Amniotic epithelial cell (primary cell): ENCODE measurements around the gene CTNNA2.

ENCODE experiments used
- DNase-seq: peaks from one replicate; pipeline ENCODE4 v3.0.0-alpha.2; 2010; ENCODE audit warnings: low read depth

Gene CTNNA2

DNA sequence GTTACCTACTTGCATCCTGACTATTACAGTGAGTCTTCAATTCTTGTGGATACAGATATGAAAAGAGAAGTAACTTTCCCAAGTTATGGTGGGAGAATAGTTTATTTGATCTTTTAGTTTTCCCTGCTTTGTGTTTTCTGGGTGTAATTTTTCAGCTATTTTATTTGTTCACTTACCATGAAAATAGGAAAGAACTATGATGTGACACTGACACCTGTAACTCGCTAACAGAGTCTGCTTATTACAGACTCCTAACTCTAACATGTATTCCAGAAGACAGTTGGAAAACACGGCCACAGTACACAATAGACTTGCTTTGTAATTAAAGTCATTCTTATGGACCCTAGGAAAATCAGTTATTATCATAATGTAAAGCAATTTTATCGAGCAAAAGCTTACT lies 468.5 kb downstream of the CTNNA2 start:
- DNase-seq = no peak

DNA sequence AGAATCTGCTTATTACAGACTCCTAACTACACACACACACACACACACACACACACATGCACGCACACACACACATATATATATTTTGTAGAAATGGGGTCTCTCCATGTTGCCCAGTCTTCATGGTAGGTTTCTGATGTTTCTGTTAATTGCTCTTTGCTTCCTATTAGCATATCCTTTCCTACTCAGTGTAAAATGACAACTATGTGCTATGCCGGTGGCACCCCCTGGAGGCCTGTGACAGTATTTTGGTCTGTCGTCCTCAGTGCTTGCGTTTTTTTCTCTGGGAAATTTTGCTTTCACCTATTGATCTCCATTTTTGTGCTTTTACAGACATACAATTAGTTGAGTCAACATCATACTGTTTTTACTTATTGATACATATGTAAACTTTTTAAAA lies 469.6 kb downstream of the CTNNA2 start:
- no peak for DNase-seq

DNA sequence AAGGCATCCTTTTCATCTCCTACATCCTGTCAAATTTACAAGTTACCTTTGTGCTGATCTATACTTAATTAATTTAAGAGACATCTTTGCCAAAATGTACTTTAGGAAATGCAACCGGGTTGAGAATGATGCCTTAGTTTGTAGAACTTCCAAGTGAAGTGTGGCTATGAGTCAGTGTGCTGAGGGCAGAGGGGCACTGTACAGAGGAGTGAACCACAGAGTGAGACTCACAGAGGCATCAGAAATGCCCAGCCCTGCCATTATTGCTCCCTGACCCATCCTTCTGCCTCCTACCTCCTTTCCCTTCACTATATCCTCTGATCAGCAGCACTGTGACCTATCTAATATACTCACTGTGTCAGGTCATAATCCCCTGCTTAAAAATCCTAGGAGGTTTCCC lies 471.6 kb downstream of the CTNNA2 start:
- no peak for DNase-seq

DNA sequence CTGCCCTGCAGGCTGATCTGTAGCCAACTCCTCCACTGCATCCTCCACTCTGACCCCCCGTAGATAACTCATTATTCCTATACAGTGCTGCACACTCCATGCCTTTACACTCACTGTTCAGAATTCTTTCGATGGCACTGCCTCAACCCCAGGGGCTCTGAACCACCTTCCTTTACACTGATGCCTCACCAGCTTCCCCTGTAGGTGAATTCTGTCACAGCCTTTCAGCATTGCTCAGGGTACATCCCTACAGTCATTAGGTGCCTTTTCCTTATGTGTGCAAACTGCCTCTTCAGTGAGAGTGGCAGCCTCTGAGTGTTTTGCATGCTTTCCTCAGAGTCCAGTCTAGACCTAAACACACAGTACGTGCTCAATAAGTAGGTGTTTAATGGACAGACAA lies 472.3 kb downstream of the CTNNA2 start:
- no peak for DNase-seq

DNA sequence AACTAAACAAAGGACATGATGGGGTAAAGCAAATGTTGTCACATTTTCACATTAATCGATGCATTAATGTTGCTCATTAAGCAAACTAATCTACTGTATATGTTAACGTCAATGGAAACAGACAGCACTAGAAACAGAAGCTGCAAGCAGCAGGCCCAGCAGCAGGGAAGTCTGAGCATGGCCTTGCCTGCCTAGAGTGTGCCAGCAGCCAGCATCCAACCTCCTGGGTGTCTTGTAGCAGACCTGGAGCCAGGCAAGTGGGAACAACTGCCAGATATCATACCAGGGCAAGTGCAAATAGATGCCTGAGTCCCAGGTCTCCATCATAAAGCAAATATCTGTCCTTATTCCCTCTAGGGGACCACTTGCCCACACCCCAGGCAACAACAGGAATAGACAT lies 472.7 kb downstream of the CTNNA2 start:
- no peak for DNase-seq

DNA sequence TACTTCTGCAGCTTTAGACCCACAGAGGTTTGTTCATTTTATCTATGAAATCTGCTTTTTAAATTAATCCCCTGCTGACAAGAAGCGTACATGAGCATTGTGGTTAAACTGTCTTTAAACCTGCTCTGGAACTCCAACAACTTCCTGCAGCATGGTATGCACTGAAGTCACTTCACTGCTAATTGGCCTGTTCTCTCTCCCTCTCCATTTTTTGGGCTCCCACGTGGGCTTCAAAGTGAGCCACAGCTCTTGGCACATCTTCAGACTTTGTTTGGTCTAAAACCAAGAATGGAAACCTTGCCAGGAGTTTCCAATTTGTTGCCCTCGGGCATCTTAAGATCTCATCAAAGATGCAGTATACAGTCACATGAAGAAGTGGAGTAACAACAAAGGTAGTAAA lies 480.3 kb downstream of the CTNNA2 start:
- peak; percentile 40 for DNase-seq

DNA sequence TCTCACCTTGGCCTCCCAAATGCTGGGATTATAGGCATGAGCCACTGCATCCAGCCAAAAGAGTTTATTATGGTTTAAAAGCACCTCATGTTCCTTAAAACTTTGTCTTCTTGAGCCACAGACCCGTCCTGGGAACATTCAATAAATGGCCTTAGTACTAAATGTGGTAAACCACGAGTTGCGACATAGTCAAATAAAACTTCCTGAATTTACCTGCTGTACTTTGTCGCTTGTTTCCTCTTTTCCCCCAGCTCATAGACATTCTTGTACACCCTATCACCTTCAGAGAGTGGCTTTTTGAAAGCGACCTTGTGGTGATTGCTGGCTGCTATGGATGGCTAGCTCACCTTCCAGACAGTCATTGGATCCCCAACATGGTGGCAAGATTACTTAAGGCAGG lies 481.3 kb downstream of the CTNNA2 start:
- peak; percentile 38 for DNase-seq

DNA sequence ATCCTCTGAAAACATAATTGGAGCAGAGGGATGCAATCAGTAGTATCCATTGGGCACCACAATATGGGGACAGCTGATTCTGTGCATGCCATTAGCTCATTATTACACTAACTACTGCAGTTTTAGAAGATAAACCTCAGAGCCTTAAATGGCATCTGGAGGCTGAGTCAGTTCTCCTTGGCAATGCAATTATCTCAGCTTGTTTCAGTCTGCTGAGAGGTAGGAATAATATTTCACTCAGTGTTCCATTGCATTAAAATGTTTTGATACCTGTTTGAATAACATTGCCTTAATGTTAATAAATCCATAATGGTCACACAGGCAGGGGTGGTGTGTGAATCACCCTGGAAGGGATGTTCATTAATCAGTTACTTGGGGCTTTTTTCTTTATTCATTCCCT lies 482.1 kb downstream of the CTNNA2 start:
- DNase-seq = peak; percentile 64

DNA sequence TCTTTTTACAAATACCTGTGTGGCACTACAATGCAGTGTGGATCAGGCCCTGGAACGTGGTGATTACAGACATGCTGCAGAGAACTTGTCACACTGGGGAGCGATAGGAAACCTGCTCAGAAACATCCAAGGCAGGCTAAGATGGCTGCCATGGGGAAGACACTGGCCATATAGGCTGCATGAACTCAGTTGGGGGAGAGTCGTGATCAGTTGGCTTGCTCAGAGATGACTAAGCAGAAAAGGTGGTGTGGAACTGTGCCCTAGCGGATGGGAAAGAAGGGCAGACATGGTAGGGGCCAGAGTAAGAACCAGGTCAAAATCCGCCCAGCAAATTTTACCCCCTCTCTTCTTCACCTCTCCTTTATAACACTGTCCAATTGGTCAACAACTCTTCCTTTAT lies 483.9 kb downstream of the CTNNA2 start:
- no peak for DNase-seq

DNA sequence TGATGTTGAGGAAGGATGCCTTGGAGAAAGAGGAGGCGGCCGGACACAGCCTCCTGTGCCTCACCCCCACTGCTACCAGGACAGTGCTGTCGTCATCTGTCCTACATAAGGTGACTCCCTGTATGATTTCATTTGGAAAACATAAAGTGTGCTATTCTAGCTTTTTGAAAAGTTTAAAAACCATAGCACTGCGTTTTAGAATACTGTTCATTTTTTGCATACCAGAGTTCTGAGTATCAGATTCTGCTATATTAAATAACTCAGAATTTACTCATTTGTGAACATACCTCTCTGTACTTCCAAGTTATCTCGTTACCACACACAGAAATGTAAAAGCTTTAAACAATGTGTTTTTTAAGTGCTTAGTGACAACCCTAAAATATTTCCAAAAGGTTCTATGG lies 488.9 kb downstream of the CTNNA2 start:
- DNase-seq = peak; percentile 65

DNA sequence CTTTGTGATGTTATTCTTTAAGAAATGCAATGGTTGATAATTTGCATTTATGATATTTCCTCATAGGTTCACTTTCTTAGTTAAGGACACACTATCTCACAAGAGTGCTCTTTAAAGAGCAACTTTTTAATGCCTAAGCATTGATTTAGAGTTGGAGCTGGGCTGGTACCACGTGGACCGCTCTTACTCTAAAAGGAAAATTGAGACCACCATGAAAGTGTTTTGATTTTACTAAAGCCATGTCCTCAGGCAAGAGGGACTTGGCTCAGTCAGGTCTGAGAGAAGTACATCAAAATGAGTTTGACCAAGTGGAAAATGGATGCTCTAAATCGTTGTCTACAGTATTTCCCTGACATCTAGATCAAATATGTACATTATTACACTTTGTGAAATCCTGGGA lies 489.3 kb downstream of the CTNNA2 start:
- no peak for DNase-seq

DNA sequence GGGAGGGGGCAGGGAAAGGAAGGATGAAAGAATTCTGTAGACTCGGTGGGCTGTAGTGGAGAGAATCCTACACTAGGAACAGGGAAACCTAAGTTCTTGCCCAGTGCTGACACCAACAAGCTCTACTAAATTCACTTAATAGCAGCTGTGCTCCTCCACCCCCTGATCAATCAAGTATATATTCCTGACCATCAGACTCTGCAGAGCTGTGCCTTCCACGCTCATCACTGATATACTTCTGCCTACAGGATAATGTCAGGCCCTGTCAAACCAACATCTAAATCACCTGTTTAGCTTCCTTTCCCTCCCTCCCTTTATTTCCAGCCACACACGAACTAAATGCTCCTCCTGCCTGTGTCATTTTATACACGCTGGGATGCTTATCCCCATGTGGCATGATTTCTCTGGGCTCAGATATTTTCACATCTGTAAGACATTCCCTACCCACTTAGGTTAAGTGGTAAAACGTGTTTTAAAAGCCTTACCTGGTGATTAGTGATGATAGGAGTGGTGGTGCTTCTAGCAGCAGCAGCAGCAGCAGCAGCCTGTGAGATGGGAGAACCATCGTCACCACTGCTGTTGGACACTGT lies 489.8 kb downstream of the CTNNA2 start:
- DNase-seq = no peak

DNA sequence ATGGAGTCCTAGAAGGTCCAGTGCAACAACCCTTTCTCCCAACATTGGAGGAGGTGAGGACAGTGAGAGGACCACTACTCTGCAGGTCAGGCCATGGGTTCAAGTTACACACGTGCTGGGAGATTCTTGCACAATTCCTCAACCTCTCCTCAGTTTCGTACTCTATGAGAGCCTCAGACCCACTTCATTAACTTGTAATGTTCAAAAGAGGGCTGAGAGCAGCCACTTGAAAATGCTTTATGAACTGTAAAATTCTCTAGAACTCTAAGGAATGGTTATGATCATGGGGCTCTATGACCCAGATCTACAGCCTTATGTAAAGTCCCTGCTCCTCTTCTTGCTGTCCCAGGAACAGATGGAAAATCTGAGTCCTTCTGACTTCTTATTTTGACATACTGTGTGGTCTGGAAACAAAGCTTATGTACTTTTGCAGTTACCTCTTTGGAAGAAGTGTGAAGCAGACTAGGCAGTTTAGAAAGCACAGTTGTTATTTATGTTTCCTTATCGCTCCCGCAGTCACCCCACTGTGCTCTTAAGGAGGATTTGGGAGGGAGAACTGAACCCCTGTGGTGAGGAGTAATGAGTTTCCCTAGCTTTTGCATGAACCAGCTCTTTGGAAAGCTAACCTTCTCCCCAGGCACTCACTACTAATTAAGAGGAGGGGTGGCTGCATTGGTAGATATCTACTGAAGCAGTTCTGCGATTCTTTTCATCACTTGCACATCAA lies 495.1 kb downstream of the CTNNA2 start:
- no peak for DNase-seq

DNA sequence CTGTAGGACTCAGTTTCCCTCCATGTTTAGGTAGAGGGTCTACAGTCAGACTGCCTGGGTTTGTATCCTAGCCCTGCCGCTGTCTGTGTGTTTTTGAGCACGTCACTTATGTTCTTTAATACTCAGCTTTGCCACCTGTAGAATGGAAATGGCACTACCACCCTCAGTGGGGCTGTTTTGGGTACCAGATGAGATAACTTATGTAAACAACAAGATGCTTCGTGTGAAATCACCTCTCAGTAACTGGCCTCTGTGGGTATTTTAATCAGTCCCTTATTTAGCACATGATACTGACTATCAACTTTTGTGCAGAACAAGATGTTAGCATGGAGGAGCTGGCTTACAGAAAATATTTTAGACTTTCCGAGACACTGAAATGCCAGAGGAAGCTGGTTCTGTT lies 495.7 kb downstream of the CTNNA2 start:
- no peak for DNase-seq

DNA sequence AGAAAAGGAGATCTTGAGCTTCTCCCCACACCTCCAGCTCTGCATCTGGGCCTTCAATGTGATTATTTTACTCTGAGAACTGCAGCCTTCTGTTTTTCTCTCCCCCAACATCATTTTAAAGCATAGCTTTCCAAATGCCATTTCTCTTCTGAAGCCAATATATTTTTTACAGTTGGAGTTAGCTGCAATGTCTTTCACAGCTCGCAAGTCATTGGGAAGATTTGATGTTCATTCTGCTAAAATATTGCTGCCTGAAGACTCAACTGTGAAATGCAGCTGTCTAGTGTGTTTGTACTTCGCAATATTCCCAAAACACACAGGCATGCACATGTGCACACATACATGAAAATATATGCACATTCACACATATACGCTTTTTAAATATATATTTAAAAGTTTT lies 496.4 kb downstream of the CTNNA2 start:
- DNase-seq = no peak

DNA sequence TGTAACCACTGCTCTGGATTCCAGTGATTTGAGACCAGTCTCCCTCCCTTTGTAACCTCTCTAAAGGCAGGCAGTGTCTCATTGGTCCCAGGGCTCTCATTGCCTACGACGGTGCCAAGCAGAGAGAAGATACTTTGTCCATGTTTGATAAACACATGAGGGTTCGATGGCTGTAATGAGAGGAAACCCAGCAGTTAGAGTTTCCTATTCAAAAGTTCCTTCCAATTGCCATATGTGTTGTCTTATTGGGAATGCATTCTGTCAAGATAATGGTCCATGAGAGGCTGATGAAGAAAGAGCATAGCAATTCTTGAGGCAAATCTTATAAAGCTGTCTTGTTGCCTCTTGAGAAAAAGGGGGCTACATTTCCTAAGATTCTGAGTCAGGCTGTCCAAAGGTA lies 499.2 kb downstream of the CTNNA2 start:
- no peak for DNase-seq

DNA sequence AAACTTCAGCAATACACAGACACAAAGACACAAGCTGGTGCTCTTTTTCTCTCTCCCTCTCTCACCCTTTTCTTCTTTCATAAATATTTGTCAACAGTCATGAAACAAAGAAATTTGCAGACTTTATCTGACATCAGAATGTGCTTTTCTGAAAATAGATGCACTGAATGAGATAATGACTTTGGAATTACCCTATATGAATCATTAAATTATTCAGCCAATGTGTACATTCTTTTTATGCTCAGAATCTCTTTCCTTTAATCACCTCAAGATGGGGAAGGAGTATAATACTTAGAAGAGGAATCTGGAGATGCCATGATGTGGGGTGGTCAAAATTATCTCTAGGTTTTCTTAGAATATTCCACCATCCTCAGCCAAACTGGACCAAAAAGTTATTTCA lies 501.8 kb downstream of the CTNNA2 start:
- peak; percentile 27 for DNase-seq

DNA sequence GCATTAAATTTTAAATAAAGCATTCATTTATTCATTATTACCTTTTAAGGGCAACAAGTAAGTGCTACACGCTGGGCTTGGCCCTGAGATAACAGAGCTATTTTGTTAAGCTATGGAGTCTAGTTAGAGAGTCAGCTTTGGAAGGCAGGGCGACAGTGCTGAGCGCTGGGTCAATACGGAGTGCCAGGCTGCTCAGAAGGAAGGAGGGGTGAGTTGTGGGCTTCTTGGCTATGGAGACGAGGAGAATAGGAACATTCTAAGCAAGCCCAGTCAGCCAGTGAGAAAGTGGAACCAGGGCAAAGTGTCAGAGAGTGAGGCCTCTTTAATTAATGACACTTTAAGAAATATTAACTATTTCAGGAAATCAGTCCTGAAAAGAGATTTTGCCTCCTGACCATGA lies 503.3 kb downstream of the CTNNA2 start:
- DNase-seq = no peak

DNA sequence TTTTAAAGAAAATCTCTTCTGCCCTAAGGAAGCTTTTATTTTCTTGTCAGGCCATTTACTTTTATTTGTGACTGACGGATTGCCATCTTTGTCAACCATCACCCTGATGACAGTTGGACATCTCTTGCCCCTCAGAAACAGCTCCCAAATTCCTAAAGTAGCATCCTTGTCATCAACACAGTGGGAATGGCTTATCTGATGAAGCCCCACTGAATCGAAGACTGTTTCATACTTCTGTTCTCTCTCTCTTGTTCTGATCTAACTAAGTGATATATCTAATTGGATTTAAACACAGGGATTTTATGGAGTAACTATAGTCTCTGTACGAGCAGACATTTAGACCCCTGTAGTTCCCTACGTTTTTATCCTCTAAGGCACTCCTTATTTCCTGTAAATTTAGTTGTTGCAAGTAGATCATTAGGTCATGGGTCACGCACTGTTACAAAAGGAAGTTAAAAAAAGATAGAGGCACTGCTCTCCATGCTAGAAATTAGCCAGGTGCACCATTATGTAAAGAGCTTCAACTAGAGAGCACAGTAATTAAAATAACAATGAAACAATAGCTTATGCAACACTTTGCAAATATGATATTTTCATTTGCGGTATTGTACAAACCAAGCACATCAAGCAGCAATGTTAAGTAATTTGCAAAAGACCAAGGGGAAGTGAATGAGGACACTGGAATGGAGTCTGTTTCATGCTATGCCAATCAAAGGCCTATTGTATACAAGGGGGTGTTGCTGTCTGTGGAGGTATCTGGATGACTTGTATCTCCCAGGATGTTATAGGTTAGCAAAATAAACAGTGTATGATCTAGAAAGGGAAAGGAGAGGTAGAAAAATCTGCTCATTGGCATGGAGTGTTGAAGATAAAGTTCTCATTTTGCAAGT lies 507.0 kb downstream of the CTNNA2 start:
- no peak for DNase-seq

DNA sequence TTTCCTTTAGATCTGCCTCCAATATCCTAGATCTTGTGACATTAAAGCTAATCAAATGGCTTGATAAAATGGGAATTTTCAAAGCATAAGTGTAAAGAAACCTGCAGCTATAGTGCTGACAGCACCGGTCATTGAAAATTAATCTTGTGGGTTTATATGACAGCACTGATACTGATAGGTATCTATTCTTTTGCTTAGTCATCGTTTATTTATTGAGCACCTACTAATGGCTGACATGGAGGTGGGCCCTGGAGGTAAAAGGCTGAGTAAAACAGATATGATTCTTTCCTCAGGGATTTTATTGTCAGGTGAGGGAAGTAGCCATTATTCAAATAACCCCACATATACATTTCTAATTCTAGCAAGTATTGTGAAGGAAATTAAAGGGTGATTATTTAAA lies 509.2 kb downstream of the CTNNA2 start:
- no peak for DNase-seq

DNA sequence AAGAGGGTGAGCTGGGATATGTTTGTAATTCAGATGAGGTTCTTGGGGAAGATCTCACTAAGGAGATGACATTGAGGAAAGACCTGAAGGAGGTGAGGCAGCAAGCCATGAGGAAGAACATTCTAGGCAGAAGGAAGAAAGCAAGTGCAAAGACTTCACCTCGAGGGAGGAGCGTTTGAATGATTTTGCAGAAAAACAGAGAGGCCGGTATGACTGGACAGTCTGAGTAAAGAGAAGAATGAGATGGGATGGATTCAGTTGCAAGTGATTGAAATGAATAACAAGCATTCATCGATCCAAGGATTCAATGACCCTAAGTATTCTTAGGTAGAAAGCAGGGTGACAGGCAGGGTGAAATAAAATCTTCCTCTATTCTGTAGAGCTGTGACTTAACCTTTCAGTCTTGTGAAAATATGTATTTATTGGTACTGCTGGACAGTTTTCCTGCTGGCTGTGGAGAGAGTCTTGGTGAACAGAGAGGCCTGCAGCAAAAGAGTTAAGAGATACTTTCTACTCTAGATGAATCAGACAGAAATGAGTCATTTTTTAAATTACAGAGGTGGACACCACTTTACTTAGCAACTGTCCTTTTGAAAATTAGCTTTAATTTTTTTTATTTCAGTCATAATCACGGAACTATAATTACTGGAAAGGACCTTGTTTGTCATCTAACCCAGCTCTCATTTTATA lies 513.3 kb downstream of the CTNNA2 start:
- peak; percentile 15 for DNase-seq

DNA sequence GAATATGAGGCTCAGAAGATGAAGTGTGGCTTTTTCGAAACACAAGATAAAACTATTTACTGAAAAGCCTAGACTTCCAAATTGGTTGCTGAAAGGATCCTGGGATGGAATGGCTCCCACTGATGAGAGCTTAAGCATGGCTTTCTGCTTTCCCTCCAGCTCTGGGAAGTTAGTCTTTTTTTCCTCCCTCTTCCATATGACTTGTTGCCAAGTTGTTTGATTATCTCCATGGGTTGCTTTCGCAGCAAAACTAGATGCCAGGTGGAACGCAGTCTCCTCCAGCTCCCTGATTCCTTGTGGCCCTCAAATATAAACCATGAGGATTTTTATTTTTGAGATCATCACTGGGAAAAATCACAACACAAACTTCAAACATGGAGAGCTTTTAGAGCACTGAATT lies 515.2 kb downstream of the CTNNA2 start:
- DNase-seq = no peak

DNA sequence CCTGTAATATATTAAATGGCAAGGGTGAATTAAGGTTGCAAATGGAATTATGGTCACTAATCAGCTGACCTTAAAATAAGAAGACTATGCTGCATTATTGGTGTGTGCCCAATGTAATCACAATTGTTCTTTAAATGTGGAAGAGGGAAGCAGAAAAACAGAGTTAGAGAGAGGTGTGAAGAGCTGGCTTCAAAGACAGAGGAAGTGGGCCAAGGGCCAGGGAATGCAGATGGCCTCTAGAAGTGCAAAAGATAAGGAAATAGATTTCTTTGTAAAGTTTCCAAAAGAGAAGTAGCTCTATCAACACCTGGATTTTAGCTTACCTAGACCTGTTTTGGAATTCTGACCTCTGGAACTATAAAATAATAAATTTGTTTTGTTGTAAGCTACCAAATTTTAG lies 515.7 kb downstream of the CTNNA2 start:
- DNase-seq = no peak
